Hepatocyte (in vitro differentiated cells): ENCODE measurements around the gene SFXN5.

Experiments
- CTCF ChIP-seq: fragments of 200-600 bp; sonication (generic); IDR thresholded peaks from 2 replicates; pipeline ENCODE4 v1.5.1; 2016; ENCODE audit warnings: antibody characterized with exemption, mild to moderate bottlenecking; ENCODE audit not compliant: poor library complexity
- EZH2 ChIP-seq: fragments of 200-600 bp; sonication (generic); IDR thresholded peaks from 2 replicates; pipeline ENCODE4 v1.6.1; 2016; ENCODE audit warnings: antibody characterized with exemption, mild to moderate bottlenecking, borderline replicate concordance

GRCh38 chr2:73009177-73009839 is 62.2 kb downstream of the SFXN5 start:
- TF ChIP-seq CTCF (no peak), EZH2 (no peak)
